Measurements from ENCODE around the gene ZSCAN31. TPM values are rescaled to one million over a fixed set of nuclear protein-coding genes. Genes with fewer than 3 reads are reported as not detected.

Gene ZSCAN31
- total and polyA plus RNA-seq, 9 of the 15 experiments (the other 6 are each of a cell fraction or from before 2014, with no cell fraction given): 3.9 to 12.1 (median 7.0) TPM

DNA sequence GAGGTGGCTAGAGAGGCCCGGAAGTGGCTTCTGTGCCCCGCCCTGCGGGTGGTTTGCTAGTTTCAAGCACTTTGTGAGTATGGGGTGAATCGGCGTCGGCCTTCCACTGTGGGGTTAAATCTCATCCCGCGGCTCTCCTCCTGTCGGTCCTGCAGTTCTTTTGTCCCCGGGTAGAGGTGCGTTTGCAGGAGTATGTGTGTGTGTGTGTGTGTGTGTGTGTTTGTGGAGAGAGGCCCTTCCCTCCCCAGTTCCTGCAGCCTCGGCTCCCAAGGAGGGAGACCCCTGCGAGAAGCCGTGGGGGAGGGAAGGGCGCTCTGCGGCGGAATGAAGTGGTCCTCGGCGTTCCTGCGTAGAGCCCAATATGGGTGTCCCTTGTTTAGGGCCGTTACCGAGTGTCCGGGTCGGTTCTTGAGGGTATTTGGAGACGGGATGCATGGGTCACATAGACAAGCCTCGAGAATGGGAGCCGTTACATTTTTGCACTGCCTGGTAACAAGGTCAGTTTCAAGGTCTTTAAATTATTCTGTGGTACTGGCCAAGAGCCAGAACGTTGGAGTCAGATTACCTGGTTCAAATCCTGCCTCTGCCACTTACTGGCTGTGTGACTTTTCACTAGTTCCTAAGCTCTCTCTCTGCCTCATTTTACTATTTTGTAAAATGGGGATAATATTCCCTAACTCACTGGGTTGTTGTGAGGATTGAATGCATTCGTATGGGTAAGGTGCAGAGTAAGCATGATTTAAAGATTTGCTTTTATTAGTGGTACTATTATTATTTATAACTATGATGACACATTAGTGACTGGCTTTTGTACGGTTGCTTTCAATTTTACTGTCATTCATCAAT lies 14.2 kb upstream of the ZSCAN31 start, which contains the start of gene ZKSCAN3 (continued):
- TF ChIP-seq GMEB1 (CRISPR knock-in tag; IDR thresholded peaks at IDR 0.05) (0 out of 2 replicates have a peak, but pooled peaks have one; percentile 7), CEBPB (tag; IDR thresholded peaks at IDR 0.05) (no peak), MYNN (IDR thresholded peaks at IDR 0.05) (peak; percentile 65; the same call in 1 of the 2 replicates), MYNN (CRISPR knock-in tag; IDR thresholded peaks at IDR 0.05) (no peak), NR4A1 (CRISPR knock-in tag; IDR thresholded peaks at IDR 0.05) (peak; percentile 76; the same call in 1 of the 2 replicates), NR4A1 (tag; IDR thresholded peaks at IDR 0.05) (no peak), BRD9 (IDR thresholded peaks at IDR 0.05; ENCODE audit: low read depth, partially characterized antibody) (peak; percentile 97), TCF7 (IDR thresholded peaks at IDR 0.05; ENCODE audit: borderline replicate concordance) (no peak), ZNF444 (CRISPR knock-in tag; IDR thresholded peaks at IDR 0.05) (no peak), ZHX1 (conservative IDR thresholded peaks at IDR 0.05; ENCODE audit: low read length) (no peak), ARID3B (CRISPR knock-in tag; IDR thresholded peaks at IDR 0.05; ENCODE audit: borderline replicate concordance) (0 out of 2 replicates have a peak, but pooled peaks have one; percentile 59), BCOR (IDR thresholded peaks at IDR 0.05) (peak; percentile 81), SMARCA5 (IDR thresholded peaks at IDR 0.05) (peak; percentile 86), CREM (IDR thresholded peaks at IDR 0.05; ENCODE audit: low read depth) (peak; percentile 72; the same call in 1 of the 2 replicates), RBM22 (IDR thresholded peaks at IDR 0.05; ENCODE audit: low read depth, low read length, poor library complexity, severe bottlenecking) (no peak)
- TF ChIP-seq, protein P1, sequence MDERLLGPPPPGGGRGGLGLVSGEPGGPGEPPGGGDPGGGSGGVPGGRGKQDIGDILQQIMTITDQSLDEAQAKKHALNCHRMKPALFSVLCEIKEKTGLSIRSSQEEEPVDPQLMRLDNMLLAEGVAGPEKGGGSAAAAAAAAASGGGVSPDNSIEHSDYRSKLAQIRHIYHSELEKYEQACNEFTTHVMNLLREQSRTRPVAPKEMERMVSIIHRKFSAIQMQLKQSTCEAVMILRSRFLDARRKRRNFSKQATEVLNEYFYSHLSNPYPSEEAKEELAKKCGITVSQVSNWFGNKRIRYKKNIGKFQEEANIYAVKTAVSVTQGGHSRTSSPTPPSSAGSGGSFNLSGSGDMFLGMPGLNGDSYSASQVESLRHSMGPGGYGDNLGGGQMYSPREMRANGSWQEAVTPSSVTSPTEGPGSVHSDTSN (CRISPR knock-in tag; IDR thresholded peaks at IDR 0.05; ENCODE audit: low read depth): no peak
- TF ChIP-seq, protein P1 (tag; conservative IDR thresholded peaks at IDR 0.05; ENCODE audit: low read depth): no peak
- TF ChIP-seq, protein P2, sequence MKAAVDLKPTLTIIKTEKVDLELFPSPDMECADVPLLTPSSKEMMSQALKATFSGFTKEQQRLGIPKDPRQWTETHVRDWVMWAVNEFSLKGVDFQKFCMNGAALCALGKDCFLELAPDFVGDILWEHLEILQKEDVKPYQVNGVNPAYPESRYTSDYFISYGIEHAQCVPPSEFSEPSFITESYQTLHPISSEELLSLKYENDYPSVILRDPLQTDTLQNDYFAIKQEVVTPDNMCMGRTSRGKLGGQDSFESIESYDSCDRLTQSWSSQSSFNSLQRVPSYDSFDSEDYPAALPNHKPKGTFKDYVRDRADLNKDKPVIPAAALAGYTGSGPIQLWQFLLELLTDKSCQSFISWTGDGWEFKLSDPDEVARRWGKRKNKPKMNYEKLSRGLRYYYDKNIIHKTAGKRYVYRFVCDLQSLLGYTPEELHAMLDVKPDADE (conservative IDR thresholded peaks at IDR 0.05; ENCODE audit: control insufficient read depth, low read depth, low read length): no peak; the same call in 1 of the 2 replicates

All from K562 (cell line).